ENCODE data around the gene LRPAP1. TPM values are rescaled to one million over a fixed set of nuclear protein-coding genes. Genes with fewer than 3 reads are reported as not detected.
"Not testable (repeated sequence)": the region's sequence is repeated elsewhere in the genome, so short reads cannot be mapped to it uniquely, and the experiment has no call there.

LRPAP1 gene
- total RNA-seq, 1 experiment from 2014 or later, result 113 TPM

GRCh38 chr4:3518941-3519340, 13.3 kb downstream of the LRPAP1 start:
- DNase-seq (ENCODE audit: low read depth), result no peak

- no peak for DNase-seq (ENCODE audit: low read depth)
Measured at GRCh38 chr4:3518511-3518880, 13.7 kb downstream of the LRPAP1 start.

GRCh38 chr4:3517731-3518510, 14.3 kb downstream of the LRPAP1 start:
- DNase-seq (ENCODE audit: low read depth), result no peak

GRCh38 chr4:3516836-3517730, 15.1 kb downstream of the LRPAP1 start:
- no peak for DNase-seq (ENCODE audit: low read depth)

GRCh38 chr4:3516061-3516835, 16.0 kb downstream of the LRPAP1 start:
- DNase-seq (ENCODE audit: low read depth), result no peak

- DNase-seq (ENCODE audit: low read depth), result no peak
Measured at GRCh38 chr4:3515646-3516045, 16.6 kb downstream of the LRPAP1 start.

GRCh38 chr4:3514806-3515501, 17.3 kb downstream of the LRPAP1 start:
- DNase-seq (ENCODE audit: low read depth), result no peak

GRCh38 chr4:3514221-3514780, 17.9 kb downstream of the LRPAP1 start:
- DNase-seq (ENCODE audit: low read depth), result no peak

GRCh38 chr4:3513807-3514206, 18.4 kb downstream of the LRPAP1 start:
- no peak for DNase-seq (ENCODE audit: low read depth)

- DNase-seq (ENCODE audit: low read depth), result no peak
Measured at GRCh38 chr4:3512719-3513118, 19.5 kb downstream of the LRPAP1 start.

GRCh38 chr4:3512279-3512678, 19.9 kb downstream of the LRPAP1 start:
- DNase-seq (ENCODE audit: low read depth), result no peak

- not testable (repeated sequence) for DNase-seq (ENCODE audit: low read depth)
Measured at GRCh38 chr4:3511601-3512000, 20.6 kb downstream of the LRPAP1 start.

GRCh38 chr4:3511187-3511586, 21.0 kb downstream of the LRPAP1 start:
- DNase-seq (ENCODE audit: low read depth), result no peak

GRCh38 chr4:3510481-3510880, 21.7 kb downstream of the LRPAP1 start:
- DNase-seq (ENCODE audit: low read depth), result no peak

GRCh38 chr4:3508542-3508941, 23.7 kb downstream of the LRPAP1 start:
- DNase-seq (ENCODE audit: low read depth), result no peak

- DNase-seq (ENCODE audit: low read depth), result no peak
Measured at GRCh38 chr4:3505231-3505630, 27.0 kb downstream of the LRPAP1 start.

GRCh38 chr4:3502941-3503936, 29.0 kb downstream of the LRPAP1 start:
- DNase-seq (ENCODE audit: low read depth), result no peak

- no peak for DNase-seq (ENCODE audit: low read depth)
Measured at GRCh38 chr4:3501825-3502425, 30.3 kb downstream of the LRPAP1 start.

- DNase-seq (ENCODE audit: low read depth), result no peak
Measured at GRCh38 chr4:3501126-3501824, 30.9 kb downstream of the LRPAP1 start.

All from Daoy (cell line).